GM20000 (cell line): ENCODE measurements around the gene PPARA.

Source experiments
- DNase-seq: peaks from one replicate; pipeline ENCODE4 v3.0.0; 2012; ENCODE audit warnings: low spot score
- TF ChIP-seq, protein P1 (sequence below): IDR thresholded peaks from 2 replicates; pipeline ENCODE4 v1.5.1; 2012; ENCODE audit warnings: mild to moderate bottlenecking, control low read depth; ENCODE audit errors: extremely low read depth, missing control alignments

Gene PPARA

DNA sequence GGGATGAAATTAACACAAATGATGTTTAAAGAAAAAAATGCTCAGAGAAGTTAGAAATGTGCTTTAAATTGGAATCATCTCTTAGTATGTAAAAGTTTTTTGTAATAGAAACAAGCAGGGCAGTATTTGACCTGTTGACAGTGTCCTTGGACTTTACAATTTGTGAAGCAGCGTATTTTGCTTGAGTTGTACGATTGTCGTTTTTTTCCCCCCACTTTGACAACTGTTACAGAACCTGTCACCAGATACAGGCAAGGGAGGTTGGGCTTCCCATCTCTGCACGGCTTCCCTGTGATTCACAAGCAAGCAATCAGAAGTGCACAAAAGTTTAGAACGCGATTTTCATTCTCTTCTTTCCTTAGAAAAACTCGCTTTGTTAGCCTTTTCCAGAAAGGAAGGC, 8.9 kb downstream of the PPARA start:
- TF ChIP-seq, protein P1, sequence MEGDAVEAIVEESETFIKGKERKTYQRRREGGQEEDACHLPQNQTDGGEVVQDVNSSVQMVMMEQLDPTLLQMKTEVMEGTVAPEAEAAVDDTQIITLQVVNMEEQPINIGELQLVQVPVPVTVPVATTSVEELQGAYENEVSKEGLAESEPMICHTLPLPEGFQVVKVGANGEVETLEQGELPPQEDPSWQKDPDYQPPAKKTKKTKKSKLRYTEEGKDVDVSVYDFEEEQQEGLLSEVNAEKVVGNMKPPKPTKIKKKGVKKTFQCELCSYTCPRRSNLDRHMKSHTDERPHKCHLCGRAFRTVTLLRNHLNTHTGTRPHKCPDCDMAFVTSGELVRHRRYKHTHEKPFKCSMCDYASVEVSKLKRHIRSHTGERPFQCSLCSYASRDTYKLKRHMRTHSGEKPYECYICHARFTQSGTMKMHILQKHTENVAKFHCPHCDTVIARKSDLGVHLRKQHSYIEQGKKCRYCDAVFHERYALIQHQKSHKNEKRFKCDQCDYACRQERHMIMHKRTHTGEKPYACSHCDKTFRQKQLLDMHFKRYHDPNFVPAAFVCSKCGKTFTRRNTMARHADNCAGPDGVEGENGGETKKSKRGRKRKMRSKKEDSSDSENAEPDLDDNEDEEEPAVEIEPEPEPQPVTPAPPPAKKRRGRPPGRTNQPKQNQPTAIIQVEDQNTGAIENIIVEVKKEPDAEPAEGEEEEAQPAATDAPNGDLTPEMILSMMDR, result no peak

DNA sequence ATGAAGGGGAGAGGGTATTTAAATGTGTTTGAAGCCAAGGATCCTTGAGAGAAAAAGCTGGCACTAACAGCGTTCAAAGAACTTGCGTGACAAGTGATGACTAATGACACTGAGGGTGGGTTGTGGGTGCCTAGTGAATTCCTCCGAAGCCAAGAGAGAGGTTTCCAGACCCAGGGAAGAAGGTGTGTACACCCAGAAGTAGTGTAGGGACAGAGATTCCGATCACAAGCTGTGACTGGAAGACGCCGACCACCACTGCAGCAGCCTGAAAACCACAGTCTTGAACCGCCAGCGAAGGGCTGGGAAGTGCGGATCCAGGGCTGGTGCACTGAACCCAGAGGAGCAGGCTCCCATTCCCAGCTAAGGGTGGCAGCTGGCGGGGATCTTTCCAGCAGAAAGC, 9.5 kb downstream of the PPARA start:
- DNase-seq, result no peak
- TF ChIP-seq, protein P1, result no peak

More for the DNA sequence above, 8.9 kb downstream of the PPARA start:
- DNase-seq, result no peak

DNA sequence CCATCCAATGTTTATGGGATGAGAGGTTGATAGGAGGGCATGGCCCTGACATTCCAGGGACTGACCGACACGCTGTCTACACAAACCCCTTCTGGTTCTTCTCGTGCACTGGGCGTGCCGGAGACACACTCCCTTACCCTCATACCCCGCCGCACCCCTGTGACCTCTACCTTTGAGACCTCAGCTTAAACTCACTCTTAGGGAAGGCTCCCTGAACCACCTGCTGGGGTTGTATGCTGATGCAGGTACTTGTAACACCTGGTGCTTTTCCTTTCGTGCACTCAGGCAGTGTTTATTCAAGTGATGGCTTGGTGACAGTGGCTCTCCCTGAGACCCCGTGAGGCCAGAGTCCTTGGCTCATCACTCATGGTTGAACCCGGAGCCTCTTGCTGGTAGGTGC, 12.0 kb downstream of the PPARA start:
- TF ChIP-seq, protein P1, result no peak
- DNase-seq, result no peak

DNA sequence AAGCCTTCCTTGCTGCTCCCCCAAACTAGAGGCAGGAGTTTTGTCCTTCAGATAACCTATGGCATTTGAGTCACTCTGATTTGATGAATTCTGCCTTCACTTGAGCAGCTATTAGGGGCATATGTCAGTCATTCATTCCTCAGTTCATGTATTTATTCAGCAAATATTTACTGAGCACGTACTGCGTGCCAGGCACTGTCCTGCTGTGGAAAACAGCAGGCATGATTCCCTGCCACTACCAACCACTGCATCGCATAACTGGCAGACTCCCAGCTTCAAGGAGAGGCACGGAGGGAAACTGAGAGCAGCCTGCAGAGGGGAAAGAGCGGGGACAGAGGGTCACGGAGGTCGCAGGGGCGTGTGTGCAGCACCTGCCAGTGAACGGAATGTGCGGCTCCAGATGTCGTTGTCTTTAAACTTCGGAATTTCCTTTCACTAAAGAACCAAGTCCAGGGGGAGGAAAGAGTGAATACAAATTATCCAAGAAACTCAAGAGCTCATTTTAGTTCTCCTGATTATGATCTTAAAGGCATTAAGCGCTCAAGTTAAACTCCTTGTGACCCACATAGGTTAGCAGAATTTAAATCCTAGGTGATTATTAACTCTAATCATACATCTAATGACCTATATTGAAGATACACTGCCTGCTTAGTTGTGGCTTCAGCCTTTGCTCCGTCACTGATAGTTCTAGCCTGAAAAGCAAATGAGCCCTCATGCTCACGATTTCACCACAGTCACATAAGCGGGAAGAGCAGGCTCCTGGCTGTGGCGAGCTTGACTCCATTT, 12.6 kb downstream of the PPARA start:
- TF ChIP-seq, protein P1, result no peak
- DNase-seq, result no peak

DNA sequence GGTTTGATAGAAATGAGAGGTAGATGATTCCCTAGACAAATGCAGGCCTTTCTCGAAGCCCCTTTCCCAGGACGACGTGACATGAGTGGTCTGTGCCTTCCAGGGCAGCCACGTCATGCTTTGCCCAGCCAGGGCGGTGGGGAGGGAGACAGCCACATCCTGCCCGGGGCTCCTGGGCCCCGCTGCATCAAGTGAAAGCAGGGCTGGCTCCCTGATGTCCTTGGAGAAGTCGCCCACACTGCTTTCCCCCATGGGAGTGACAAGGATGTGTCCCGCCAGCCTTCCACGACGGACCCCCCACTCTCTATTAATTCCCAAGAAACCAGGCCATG, 13.2 kb downstream of the PPARA start:
- TF ChIP-seq, protein P1, result no peak
- DNase-seq, result no peak

DNA sequence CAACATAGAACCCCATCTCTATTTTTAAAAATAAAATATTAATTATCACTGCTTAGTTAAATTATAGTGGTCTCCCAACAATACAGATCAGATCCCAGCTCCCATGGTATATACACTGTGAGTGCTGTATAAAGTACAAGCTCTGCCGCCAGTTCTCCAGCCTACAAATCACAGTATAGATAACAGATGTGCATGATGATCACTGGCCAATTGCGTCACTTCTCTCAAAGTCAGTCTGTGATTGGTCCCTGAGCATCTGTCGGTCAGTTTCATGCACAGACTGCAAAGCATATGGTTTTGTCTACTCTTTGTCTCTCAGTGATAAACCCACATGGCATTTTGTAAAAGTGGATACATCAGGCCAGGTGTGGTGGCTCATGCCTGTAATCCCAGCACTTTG, 15.7 kb downstream of the PPARA start:
- DNase-seq, result no peak

DNA sequence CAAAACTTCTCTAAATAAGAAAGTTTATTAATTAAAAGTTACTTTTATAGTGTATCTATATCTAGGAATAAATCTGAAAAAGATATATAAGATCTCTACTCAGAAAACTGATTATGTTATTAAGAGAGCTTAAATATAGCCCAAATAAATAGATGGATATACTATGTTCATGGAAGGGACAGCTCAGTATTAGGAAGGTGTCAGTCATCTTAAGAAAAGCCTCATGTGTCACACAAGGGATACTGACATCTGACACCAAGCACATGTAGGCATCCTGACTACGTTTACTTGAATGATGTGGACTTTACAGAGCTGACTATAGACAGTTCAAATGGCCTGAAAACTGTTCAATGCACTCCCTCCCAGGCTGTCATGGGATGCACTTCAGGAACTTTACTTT, 19.3 kb downstream of the PPARA start:
- DNase-seq, result no peak

More for the DNA sequence above, 15.7 kb downstream of the PPARA start:
- TF ChIP-seq, protein P1, result no peak

More for the DNA sequence above, 19.3 kb downstream of the PPARA start:
- TF ChIP-seq, protein P1, result no peak
